Posterior vena cava (tissue), 2 donors: Measurements from ENCODE around the gene C1orf94. TPM values are rescaled to one million over a fixed set of nuclear protein-coding genes. Genes with fewer than 3 reads are reported as not detected.

ENCODE experiments used
- DNase-seq: peaks from one replicate; pipeline ENCODE4 v3.0.0-alpha.2; 2020; ENCODE audit warnings: low spot score
- intact Hi-C, 2 donors: fragments of 100-400 bp; cut with DNase I; formaldehyde crosslinking; loops; one replicate each; pipeline versions ENCODE4 v1.14.1 to v1.14.2; 2022 to 2023
- long read RNA-seq, 2 donors: library from polyadenylated mRNA; unstranded; transcript quantifications; one replicate each; pipeline ENCODE4 v2.0.0, GENCODE V29; 2020 to 2021
- total RNA-seq, 2 donors: library from RNA; stranded (reverse); fragmentation: NEBNext Ultra II Directional; extraction: Animal tissue kit (Norgen Biotek cat#: 25700); gene quantifications; one replicate each; pipeline ENCODE4 v1.2.1, GENCODE V29; 2021
- donor health status: DM: yes; HTN: yes; CAD: no.
- donor health status: DM: yes; HTN: yes; CAD: no.

The C1orf94 gene
- total RNA-seq, result not detected
- long read RNA-seq, donor 1, result 0 reads
- long read RNA-seq, donor 2, result 0 reads

GRCh38 chr1:34176830-34177603 is at the start of gene C1orf94:
Gene C1orf94, plus strand, starts transcription at chr1:34176907. Its CDS starts 883 bp downstream, at chr1:34177790.
- intact Hi-C loops, result no loop called here
- no peak for DNase-seq

GRCh38 chr1:34127006-34128000 is 49.4 kb upstream of the C1orf94 start:
- DNase-seq, result no peak
- intact Hi-C loops, result loop anchor here in 1 of 2 donors (10.0 kb wide), 1 partner anchor 1967 kb away; no protein-coding TSS in a partner anchor

- intact Hi-C loops, result loop anchor here in 1 of 2 donors (10.0 kb wide), 1 partner anchor 1966 kb away; no protein-coding TSS in a partner anchor
- no peak for DNase-seq
These were observed 48.4 kb upstream of the C1orf94 start for GRCh38 chr1:34128186-34128889.

GRCh38 chr1:34129630-34130029 is 47.1 kb upstream of the C1orf94 start:
- intact Hi-C loops, result loop anchor here in 1 of 2 donors (10.0 kb wide), 1 partner anchor 1965 kb away; no protein-coding TSS in a partner anchor
- DNase-seq, result no peak

GRCh38 chr1:34130306-34130705 is 46.4 kb upstream of the C1orf94 start:
- intact Hi-C loops, result no loop called here

GRCh38 chr1:34131396-34132160 is 45.1 kb upstream of the C1orf94 start:
- no peak for DNase-seq

More at GRCh38 chr1:34130306-34130705, 46.4 kb upstream of the C1orf94 start:
- DNase-seq, result no peak

GRCh38 chr1:34132161-34132420 is 44.6 kb upstream of the C1orf94 start:
- intact Hi-C loops, result no loop called here
- no peak for DNase-seq

More at GRCh38 chr1:34131396-34132160, 45.1 kb upstream of the C1orf94 start:
- intact Hi-C loops, result no loop called here

- DNase-seq, result no peak
- intact Hi-C loops, result no loop called here
These were observed 39.3 kb upstream of the C1orf94 start for GRCh38 chr1:34137411-34137810.

GRCh38 chr1:34140011-34140676 is 36.6 kb upstream of the C1orf94 start:
- intact Hi-C loops, result no loop called here
- DNase-seq, result no peak

GRCh38 chr1:34143975-34144374 is 32.7 kb upstream of the C1orf94 start:
- DNase-seq, result no peak
- intact Hi-C loops, result no loop called here

GRCh38 chr1:34144766-34145165 is 31.9 kb upstream of the C1orf94 start:
- no peak for DNase-seq
- intact Hi-C loops, result no loop called here

- DNase-seq, result no peak
- intact Hi-C loops, result no loop called here
These were observed 29.4 kb upstream of the C1orf94 start for GRCh38 chr1:34147301-34147700.

- DNase-seq, result no peak
- intact Hi-C loops, result no loop called here
These were observed 27.2 kb upstream of the C1orf94 start for GRCh38 chr1:34149501-34149900.

- intact Hi-C loops, result no loop called here
- DNase-seq, result no peak
These were observed 23.5 kb upstream of the C1orf94 start for GRCh38 chr1:34153246-34153645.

- no peak for DNase-seq
- intact Hi-C loops, result no loop called here
These were observed 20.8 kb upstream of the C1orf94 start for GRCh38 chr1:34155860-34156259.

GRCh38 chr1:34156739-34157138 is 20.0 kb upstream of the C1orf94 start:
- intact Hi-C loops, result no loop called here
- no peak for DNase-seq

GRCh38 chr1:34162852-34163766 is 13.6 kb upstream of the C1orf94 start:
- DNase-seq, result peak; percentile 94
- intact Hi-C loops, result loop anchor here (5.0 to 10.0 kb wide), 2 partner anchors 426 to 528 kb away; no protein-coding TSS in a partner anchor
